NCI-H510A treated with DMSO at 0.1 percent for 48 hours (cell line): ENCODE results near the gene SLC17A5.
"Not testable (repeated sequence)": the region's sequence is repeated elsewhere in the genome, so short reads cannot be mapped to it uniquely, and the experiment has no call there.

Experiments used
- DNase-seq: peaks from one replicate; lab custom pipeline; 2025; lab: John Stamatoyannopoulos, UW

The SLC17A5 gene

DNA sequence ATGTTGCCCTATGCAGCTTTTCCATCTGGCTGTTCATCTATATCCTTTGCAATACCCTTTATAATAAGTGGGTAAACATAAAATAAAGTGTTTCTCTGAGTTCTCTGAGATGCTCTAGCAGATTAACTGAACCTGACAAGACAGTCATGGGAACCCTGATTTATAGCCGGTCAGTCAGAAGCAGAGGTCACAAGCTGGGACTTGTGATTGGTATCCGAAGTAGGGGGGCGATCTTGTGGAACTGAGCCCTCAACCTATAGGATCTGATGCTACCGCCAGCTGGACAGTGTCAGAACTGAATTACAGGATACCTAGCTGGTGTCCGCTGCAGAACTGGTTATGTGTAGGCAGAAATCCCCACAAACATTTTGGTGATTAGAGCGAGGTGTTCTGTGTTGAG, 39.0 kb downstream of the SLC17A5 start:
- no peak for DNase-seq

DNA sequence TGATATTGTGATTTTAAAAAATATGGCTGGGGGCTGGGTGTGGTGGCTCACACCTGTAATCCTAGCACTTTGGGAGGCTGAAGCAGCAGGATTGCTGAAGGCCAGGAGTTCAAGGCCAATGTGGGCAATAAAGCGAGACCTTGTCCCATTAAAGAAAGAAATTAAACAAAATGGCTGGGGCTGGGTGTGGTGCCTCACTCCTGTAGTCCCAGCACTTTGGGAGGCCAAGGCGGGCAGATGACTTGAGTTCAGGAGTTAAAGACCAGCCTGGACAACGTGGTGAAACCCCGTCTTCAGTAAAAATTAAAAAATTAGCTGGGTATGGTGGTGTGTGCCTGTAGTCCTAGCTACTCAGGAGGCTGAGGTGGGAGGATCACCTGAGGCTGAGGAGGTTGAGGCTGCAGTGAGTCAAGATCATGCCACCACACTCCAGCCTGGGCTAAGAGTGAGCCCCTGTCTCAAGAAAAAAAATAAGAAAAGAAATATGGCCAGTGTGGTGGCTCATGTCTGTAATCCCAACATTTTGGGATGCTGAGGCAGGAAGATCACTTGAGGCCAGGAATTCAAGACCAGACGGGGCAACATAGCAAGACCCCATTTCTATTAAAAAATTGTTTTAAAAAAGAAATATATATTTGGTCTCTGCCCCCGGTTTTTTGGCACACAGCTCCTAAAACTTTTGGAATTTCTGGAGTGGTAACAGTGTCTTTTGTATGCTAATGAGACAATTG, 39.8 kb downstream of the SLC17A5 start:
- no peak for DNase-seq

DNA sequence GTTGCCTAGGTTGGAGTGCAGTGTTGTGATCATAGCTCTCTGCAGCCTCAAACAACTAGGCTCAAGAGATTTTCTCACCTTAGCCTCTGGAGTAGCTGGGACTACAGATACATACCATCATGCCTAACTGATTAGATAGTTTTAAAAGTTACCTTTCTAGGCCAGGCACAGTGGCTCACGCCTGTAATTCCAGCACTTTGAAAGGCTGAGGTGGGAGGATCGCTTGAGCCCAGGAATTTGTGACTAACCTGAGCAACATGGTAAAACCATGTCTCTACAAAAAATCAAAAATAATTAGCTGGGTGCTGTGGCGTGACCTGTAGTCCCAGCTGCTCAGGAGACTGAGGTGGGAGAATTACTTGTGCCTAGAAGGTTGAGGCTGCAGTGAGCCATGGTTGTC, 41.2 kb downstream of the SLC17A5 start:
- DNase-seq, result no peak

DNA sequence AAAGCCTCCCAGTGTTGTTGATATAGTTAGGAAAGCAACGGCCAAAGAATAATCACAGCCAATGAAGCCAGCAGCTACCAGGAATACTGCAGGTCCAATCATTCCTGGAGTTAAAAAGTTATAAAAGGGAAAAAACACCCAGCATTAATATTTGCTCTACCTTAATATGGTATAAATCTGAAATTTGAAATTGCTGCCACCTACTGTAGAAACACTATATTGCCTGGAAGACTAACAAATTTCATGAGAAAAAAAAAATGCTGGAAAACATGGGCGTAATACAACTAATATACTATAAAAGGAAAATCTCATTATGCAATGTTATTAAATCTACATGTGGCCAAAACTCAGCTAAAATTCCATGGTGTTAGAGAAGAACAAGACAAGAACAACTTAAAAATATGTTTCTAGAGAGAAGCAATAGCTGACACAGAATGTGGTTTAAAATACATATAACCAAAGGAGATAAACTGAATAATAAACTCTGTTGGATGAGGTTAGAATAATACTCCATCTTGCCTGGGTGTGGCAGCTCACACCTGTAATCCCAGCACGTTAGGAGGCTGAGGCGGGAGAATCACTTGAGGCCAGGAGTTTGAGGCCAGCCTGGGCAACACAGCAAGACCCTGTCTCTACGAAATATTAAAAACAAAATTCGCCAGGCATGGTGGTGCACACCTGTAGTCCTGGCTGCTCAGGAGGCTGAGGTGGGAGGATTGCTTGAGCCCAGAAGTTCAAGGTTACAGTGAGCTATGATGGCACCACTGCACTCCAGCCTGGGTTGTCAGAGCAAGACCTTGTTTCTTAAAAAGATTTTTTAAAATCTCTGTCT, 43.1 kb downstream of the SLC17A5 start:
- peak; percentile 9 for DNase-seq

DNA sequence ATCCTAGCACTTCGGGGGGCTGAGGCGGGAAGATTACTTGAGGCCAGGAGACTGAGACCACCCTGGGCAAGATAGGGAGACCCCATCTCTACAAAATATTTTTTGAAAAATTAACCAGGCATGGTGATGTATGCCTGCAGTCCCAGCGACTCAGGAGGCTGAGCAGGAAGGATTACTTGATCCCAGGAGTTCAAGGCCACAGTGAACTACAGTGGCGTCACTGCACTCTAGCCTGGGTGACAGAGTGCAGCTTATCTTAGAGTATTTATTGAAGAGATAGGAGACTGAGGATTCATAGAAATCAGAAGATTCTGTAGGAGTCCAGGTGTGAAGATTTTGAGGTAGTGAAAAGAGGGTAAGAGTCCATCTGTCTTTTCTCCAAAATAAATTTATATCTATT, 45.0 kb downstream of the SLC17A5 start:
- DNase-seq, result no peak

DNA sequence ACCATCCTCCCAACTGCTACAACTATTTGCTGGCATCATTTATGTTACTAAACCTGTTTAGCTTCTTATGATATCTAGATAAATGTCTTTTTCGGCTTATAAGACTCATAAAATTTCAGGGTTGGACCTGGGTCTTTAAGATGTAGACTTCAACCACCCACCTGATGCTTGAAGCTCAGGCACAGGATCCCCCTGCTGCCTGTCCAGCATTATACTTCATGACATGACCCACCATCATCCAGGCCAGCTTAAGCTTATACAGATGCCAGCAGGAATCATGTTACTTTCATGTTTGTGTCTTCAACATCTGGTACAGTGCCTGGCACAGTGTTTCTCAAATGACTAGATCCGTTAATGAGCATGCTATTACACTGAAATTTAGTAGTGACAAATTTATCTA, 47.4 kb downstream of the SLC17A5 start:
- DNase-seq, result no peak

DNA sequence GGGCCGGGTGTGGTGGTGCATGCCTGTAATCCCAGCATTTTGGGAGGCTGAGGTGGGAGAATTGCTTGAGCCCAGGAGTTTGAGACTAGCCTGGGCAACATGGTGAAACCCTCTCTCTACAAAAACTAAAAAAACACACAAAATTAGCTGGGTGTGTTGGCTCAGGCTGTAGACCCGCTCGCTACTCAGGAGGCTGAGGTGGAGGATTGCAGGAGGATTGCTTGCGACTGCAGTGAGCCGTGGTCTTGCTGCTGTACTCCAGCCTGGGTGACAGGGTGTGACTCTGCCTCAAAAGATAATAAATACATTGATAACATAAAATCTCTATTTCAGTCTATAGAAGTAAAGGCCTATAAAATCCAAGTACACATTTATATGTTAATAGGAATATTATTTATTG, 49.3 kb downstream of the SLC17A5 start:
- DNase-seq, result no peak

DNA sequence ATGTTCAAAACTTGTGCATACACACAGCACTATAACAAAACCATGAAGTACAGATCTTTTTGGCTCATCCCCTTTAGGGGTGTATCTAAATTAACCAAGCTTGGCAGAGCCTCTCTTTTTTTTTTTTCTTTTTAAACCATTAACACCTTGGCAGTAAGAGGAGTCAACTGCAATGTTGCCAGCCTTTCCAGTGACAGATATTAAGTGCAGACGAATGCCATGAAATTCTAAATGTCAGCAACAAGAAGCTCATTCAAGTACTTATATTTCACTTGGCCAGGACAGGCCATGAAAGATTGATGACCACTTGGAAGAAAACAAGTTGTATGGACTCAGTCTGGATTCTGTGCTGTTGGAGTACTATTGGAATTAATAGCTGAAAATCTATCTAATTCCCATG, 49.8 kb downstream of the SLC17A5 start:
- no peak for DNase-seq

DNA sequence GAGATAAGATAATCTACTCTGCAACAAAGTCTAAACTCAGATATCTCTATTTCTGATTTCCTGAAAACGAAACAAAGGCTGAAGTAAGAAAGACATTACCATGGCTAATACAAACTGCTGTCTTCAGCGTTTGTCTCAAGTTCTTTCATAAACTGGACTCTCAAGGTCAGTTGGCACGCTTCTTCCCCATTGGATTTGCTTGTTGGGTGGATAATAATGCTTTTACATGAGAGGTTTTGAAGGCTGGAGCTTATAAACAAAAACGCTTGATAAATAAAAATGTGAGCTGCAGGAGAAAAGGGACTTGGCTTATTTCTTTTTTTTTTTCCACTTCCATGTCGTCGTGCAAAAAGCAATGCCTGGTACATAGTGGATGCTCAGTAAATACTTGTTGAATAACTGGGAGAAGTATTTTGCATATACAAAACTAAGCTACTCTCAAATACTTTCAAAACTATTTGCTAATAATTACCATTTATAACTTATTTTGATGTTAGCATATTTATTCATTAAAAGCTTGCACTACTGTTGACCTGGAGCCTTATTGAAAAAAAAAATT, 67.3 kb downstream of the SLC17A5 start:
- DNase-seq, result no peak

DNA sequence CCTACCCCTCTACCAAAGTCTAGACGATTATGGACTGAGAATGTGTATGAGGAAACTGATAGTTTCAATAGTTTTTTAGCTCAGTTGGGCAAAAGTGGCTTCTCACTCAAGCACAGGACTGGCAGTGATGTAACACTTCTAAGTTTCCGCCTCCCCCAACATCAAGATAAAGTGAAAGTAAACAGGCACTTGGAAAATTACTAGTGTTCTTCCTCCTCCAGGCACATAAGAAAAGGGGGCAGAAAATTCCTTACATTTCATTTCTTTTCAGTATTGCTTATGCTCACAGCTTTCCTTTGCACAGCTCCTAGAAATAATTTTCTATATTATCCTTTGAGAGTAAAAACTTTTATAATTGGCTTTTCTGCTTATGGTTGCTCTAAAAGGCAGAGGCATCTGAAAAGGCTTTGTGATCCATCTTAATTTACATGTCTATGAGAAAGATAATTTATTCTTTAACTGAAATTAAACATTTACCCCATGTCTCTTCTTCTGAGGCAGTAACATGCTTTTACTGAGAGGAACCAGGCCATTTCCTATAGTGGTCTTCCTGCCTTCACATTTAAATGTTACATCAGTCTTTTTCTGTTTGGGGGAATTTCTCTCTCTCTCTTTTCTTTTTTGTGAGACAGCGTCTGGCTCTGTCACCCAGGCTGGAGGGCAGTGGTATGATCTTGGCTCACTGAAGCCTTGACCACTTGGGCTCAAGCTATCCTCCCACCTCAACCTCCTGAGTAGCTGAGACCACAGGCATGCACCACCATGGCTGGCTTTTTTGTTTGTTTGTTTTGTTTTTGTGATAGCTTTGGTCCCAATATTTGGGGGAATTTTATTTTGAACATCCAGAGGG, 68.0 kb downstream of the SLC17A5 start:
- peak; percentile 80 for DNase-seq

DNA sequence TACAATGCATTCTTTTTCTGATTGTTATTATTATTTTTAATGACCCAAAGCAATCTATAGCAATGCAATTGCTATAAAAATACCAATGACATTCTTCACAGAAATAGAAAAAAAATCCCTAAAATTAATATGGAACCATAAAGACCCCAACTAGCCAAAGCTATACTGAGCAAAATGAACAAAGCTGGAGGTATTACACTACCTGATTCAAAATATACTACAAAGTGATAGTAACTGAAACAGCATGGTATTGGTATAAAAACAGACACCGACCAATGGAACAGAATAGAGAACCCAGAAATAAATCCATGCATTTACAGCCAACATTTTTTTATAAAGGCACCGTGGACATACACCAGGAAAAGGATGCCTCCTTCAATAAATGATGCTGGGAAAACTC, 72.5 kb downstream of the SLC17A5 start:
- DNase-seq, result no peak

DNA sequence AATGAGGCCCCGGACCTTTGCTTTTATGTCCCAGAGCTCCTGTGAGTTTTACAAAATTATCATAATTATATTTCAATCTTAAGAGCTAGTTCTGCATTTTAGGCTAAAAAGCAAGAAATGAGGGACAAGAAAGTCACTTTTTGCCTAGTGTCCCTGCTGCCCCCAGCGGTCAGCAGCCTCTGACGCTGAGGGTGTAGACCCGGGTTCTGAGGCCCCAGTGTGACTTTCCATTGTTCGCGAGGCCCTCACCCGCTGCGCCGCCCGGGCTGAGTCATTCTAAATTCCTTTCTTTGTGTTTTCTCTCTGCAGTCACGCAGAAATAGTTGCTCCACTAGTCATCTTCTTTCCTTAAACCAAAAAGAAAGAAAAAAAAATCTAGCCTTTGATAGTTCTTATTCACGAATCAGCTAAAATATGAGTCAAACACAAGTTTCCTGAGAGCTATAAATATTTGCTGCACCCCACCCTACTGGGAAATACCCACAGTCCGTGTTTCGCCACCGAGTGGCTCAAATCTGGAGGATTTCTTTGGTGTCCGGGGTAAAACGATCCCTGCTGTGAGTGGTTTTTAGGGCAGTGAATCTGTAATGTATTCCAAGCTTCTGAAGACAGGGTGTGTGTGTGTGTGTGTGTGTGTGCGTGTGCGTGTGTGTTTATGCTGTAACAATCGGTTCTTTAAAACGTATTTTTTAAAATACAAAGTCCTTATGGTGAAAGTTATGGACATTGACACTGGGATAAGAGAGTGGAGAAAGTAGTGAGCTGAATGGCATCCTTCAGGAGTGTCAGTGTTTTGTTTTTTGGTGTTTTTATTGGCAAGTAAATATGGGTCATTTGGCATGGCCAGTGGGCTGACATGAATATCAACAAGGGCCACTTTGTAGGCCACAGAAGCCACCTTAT, 73.3 kb downstream of the SLC17A5 start:
- DNase-seq, result no peak

DNA sequence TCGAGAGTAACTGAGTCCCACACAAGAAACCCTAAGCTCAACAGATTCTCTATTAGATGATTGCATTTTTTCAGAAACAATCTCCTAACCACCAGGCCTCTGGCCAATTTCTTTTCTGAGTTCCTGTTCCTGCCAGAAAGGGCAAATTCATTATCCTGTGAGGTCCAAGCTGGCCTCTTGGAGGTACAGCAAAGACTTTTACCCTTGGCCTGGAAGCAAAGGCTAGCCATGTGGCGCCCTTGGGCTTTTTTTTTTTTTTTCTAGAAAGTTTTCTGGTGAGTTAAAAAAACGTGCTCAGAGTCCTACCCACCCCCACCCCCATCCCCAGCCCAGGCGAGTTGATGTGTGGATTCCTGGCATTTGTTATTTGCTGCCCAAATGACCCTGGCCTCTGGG, 73.9 kb downstream of the SLC17A5 start:
- no peak for DNase-seq

DNA sequence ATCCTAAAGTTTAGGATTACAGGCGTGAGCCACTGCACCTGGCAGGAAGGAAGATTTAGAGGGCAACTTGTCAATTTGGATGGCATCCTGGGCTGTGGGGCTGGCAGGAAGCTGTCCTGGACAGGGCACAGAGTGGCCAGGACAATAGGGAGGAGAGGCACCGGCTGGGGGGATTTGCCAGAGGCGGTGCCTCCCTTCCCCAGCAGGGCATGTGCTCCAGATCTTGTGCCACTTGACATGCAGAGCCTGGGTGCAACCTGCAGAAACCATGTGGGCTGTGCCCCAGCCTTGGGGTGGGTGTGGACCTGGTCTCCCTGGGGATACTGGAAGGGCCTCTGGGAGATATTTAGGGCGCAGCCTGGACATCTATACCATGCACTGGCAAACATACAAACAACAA, 74.4 kb downstream of the SLC17A5 start:
- DNase-seq, result no peak

DNA sequence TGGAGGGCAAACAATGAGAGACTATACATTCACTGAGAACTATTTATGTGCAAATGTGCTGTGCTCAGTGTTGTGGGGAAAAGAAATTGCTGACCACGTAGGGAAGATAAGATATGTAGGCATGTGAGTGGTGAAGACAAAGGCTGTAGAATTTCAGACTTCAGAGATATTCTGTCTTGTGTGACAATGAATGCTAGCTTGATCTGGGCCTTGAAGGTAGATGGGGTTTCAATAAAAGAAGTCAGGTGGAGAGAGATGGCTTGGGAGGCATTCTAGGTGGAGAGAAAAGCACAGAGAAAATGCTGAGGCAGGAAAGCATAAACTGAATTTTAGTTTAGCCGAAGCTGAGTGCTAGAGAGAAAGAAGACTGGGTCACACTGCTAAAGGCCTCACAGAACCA, 76.1 kb downstream of the SLC17A5 start:
- no peak for DNase-seq

DNA sequence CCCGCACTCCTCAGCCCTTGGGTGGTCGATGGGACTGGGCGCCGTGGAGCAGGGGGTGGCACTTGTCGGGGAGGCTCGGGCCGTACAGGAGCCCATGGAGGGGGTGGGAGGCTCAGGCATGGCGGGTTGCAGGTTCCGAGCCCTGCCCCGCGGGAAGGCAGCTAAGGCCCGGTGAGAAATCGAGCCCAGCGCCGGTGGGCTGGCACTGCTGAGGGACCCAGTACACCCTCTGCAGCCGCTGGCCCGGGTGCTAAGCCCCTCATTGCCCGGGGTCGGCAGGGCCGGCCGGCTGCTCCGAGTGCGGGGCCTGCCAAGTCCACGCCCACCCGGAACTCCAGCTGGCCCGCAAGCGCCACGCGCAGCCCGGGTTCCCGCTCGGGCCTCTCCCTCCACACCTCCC, 81.3 kb downstream of the SLC17A5 start:
- DNase-seq, result not testable (repeated sequence)

DNA sequence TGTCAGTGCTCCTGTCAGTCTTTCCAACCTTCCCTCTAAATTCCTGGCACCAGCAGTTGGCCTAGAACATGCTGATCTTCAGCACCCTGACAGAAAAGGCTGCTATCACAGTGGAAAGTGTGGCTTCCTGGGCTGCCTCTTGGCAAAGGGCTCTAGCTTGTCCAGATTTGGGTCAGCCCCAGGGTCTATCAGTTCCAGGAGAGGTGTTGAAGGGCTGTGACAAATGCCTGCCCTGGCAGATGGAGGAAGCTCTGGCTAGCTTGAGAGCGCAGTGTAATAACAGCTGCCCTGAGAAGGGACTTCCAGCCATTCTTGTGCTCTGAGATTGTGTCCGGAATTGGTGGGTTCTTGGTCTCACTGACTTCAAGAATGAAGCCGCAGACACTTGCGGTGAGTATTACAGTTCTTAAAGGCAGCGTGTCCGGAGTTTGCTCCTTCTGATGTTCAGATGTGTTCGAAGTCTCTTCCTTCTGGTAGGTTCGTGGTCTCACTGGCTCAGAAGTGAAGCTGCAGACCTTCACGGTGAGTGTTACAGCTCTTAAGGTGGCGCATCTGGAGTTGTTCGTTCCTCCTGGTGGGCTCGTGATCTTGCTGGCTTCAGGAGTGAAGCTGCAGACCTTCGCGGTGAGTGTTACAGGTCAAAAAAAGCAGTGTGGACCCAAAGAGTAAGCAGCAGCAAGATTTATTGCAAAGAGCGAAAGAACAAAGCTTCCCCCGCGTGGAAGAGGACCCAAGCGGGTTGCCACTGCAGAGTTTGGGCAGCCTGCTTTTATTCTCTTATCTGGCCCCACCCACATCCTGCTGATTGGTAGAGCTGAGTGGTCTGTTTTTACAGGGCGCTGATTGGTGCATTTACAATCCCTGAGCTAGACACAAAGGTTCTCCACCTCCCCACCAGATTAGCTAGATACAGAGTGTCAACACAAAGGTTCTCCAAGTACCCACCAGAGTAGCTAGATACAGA, 82.3 kb downstream of the SLC17A5 start:
- not testable (repeated sequence) for DNase-seq

DNA sequence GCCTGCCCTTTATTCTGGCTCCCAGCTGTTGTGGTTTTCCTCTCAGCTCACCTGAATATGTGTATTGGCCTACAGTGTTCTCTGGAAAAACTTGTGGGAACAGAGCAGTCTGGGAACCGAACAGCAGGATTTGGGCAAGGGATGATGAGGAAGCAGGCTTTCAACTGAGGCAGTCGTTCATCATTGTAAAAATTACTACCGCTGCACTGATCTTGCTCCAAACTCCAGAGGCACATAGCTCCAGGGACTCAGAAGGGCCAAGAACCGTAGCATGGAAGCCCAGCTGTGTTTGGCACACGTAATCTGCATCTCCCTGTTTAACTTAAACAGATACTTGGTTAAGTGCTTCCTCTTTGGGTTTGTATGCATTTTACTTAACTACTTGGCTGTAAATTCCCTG, 84.7 kb downstream of the SLC17A5 start:
- DNase-seq, result no peak

DNA sequence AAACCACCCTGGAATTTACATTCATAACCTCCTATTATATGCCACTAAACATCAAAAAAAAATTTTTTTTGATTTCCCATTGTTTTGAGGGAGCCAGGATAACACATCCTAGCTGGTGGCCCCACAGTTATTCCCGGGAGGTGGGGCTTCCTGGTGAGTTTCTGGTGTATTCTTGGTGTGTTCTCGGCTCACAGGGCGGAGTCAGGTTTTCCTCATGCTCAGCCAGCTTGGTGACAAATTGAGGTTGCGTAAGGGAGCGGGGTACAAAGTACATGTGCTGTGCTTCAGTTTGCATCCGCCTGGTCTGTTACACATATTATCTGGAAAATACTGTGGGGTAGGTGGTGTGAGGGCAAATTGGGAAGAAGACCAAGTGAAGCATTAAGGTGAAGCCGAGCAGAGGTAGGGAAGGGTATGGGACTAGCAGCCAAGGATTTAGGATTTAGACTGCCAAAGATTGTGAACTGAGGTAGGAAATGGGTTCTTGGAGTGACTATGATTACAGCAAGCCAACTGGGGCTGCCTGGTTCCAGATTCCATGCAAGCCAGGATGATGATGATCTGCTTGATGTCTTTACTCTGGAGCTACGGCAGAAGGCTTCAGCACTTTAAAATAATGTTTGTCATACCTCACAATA, 86.7 kb downstream of the SLC17A5 start:
- DNase-seq, result no peak

DNA sequence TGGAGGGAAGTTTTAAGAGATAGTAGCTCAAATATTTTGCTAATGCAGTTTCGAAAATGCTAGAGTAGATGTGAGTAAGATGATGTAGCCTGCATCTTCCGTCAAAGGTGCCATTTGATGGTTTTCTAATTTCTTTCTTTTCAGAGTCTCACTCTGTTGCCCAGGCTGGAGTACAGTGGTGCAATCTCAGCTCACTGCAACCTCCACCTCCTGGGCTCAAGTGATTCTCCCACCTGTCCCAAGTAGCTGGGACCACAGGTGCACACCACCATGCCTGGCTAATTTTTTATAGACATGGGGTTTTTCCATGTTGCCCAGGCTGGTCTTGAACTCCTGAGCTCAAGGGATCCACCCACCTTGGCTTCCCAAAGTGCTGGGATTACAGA, 87.3 kb downstream of the SLC17A5 start:
- not testable (repeated sequence) for DNase-seq
